OCI-LY1 (cell line): ENCODE data around the gene TXNRD2.

Source experiments
- EZH2 ChIP-seq: fragments of 200-600 bp; sonication (generic), shearing (Covaris generic); IDR thresholded peaks from 2 replicates; pipeline ENCODE4 v1.8.0; 2017; ENCODE audit warnings: borderline replicate concordance, mixed run types, mild to moderate bottlenecking, antibody characterized with exemption, low read length, moderate library complexity, mixed read lengths
- TF ChIP-seq, protein P1 (sequence below): fragments of 200-600 bp; sonication (generic), shearing (Covaris generic); IDR thresholded peaks from 2 replicates; pipeline ENCODE4 v1.5.1; 2017; ENCODE audit warnings: mild to moderate bottlenecking, antibody characterized with exemption, low read length, moderate library complexity, mixed read lengths

DNA sequence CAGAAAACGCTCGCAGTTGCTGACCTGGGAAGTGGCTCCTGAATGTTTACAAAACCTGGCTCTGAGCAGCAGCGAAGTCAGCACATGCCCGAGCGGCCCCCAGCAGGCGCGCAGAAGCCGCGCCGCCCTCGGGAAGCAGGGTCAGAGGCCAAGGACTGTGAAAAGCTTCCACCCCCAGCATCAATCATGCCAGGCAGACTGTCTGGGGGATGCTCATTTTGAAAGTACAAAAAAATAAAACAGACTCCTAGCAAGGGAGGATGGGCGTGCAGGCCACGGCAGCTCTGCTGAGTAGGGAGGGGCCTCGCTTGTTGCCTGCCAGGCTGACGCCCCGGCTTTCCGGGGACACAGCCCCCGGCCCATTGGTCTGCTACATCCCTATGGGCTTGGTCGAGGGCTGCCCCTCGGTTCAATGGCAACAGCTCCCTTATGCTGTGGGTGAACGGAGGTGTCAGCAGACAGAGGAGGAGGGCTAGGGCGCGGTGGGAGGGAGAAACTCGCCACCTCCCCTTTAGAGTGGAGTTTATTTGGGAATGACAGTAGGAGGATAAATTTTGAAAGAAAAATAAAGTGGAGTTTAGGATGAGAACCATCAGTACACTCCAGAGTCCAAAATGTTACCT is 49.2 kb downstream of the TXNRD2 start:
- TF ChIP-seq, protein P1, sequence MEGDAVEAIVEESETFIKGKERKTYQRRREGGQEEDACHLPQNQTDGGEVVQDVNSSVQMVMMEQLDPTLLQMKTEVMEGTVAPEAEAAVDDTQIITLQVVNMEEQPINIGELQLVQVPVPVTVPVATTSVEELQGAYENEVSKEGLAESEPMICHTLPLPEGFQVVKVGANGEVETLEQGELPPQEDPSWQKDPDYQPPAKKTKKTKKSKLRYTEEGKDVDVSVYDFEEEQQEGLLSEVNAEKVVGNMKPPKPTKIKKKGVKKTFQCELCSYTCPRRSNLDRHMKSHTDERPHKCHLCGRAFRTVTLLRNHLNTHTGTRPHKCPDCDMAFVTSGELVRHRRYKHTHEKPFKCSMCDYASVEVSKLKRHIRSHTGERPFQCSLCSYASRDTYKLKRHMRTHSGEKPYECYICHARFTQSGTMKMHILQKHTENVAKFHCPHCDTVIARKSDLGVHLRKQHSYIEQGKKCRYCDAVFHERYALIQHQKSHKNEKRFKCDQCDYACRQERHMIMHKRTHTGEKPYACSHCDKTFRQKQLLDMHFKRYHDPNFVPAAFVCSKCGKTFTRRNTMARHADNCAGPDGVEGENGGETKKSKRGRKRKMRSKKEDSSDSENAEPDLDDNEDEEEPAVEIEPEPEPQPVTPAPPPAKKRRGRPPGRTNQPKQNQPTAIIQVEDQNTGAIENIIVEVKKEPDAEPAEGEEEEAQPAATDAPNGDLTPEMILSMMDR = no peak
- no peak for TF ChIP-seq EZH2
